Prostate gland (tissue), 2 donors: ENCODE results near the gene LILRB2.

Experiments
- POLR2AphosphoS5 ChIP-seq: sonication (generic); formaldehyde crosslinking; IDR thresholded peaks from one replicate; pipeline ENCODE4 v1.6.1; 2017; ENCODE audit warnings: antibody characterized with exemption
- TF ChIP-seq, protein P1 (sequence below), 4 experiments: fragments of 200-600 bp in 2 of 4; fragments of 450-650 bp in 2 of 4; sonication (generic) in 2 of 4; IDR thresholded peaks; 1 replicate in 3 of 4; 2 replicates in 1 of 4; pipeline ENCODE4 v1.5.1; 2016 to 2019; ENCODE audit warnings: antibody characterized with exemption in 4 of 4, mild to moderate bottlenecking in 2 of 4, moderate library complexity in 2 of 4

DNA sequence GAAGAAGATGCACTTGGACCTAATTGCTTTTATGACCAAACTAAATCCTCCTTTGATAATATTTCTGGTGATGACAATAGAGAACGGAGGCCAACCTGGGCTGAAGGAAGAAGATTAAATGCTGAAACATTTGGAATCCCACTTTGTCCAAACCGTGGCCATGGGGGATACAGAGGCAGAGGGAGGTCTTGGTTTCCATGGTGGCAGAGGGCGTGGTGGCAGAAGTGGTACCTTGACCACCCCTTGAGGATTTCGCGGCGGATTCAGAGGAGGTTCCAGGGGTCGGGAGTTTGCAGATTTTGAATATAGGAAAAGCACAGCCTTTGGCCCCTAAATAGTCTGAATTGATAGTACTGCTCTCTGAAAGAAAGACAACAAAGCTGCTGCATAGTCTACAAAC lies 50.9 kb downstream of the LILRB2 start:
- TF ChIP-seq, protein P1, sequence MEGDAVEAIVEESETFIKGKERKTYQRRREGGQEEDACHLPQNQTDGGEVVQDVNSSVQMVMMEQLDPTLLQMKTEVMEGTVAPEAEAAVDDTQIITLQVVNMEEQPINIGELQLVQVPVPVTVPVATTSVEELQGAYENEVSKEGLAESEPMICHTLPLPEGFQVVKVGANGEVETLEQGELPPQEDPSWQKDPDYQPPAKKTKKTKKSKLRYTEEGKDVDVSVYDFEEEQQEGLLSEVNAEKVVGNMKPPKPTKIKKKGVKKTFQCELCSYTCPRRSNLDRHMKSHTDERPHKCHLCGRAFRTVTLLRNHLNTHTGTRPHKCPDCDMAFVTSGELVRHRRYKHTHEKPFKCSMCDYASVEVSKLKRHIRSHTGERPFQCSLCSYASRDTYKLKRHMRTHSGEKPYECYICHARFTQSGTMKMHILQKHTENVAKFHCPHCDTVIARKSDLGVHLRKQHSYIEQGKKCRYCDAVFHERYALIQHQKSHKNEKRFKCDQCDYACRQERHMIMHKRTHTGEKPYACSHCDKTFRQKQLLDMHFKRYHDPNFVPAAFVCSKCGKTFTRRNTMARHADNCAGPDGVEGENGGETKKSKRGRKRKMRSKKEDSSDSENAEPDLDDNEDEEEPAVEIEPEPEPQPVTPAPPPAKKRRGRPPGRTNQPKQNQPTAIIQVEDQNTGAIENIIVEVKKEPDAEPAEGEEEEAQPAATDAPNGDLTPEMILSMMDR (IDR thresholded peaks at IDR 0.05), result no peak
- no peak for TF ChIP-seq POLR2AphosphoS5
